ENCODE results near the gene AGMAT.

GRCh38 chr1:15624133-15624714, 39.4 kb upstream of the AGMAT start:
- no peak for TF ChIP-seq CTCF (IDR thresholded peaks at IDR 0.05; ENCODE audit: insufficient read depth, low read length, poor library complexity, severe bottlenecking)
- TF ChIP-seq EZH2phosphoT487 (conservative IDR thresholded peaks at IDR 0.05; ENCODE audit: low read length): no peak

All from SU-DHL-6 (cell line).